GM18499 (cell line): ENCODE data around the gene CLASRP.

Experiments
- ATAC-seq: cut with Tn5 transposase; IDR thresholded peaks from one replicate; pipeline ENCODE4 v1.9.1; 2021; ENCODE audit warnings: moderate number of reproducible peaks; ENCODE audit not compliant: insufficient read depth, unreplicated experiment

Gene CLASRP

GRCh38 chr19:45079063-45079910 lies 40.4 kb downstream of the CLASRP start, which contains the start of gene GEMIN7:
TSS of gene GEMIN7 (plus strand) at chr19:45079260. CDS start at chr19:45090115, 10,855 bp downstream.
- ATAC-seq: no peak

GRCh38 chr19:45079911-45080370 lies 41.1 kb downstream of the CLASRP start:
- no peak for ATAC-seq

- no peak for ATAC-seq
These were observed 43.3 kb downstream of the CLASRP start for GRCh38 chr19:45082170-45082569.

- no peak for ATAC-seq
These were observed 47.6 kb downstream of the CLASRP start for GRCh38 chr19:45086480-45086879.

GRCh38 chr19:45087531-45087930 lies 48.7 kb downstream of the CLASRP start:
- ATAC-seq: no peak

GRCh38 chr19:45090034-45090433 lies 51.2 kb downstream of the CLASRP start:
- no peak for ATAC-seq

GRCh38 chr19:45090606-45091005 lies 51.8 kb downstream of the CLASRP start:
- no peak for ATAC-seq

GRCh38 chr19:45091031-45091923 lies 52.4 kb downstream of the CLASRP start:
- ATAC-seq: no peak

GRCh38 chr19:45092747-45093678 lies 54.2 kb downstream of the CLASRP start, which contains the start of gene PPP1R37:
TSS of gene PPP1R37 (plus strand) at chr19:45093179. CDS start at chr19:45093326, 147 bp downstream.
- no peak for ATAC-seq

GRCh38 chr19:45094137-45094536 lies 55.3 kb downstream of the CLASRP start:
- no peak for ATAC-seq

GRCh38 chr19:45094707-45095106 lies 55.9 kb downstream of the CLASRP start:
- no peak for ATAC-seq

GRCh38 chr19:45095496-45096413 lies 56.9 kb downstream of the CLASRP start:
- ATAC-seq: no peak

- no peak for ATAC-seq
These were observed 57.9 kb downstream of the CLASRP start for GRCh38 chr19:45096700-45097099.

GRCh38 chr19:45097450-45097775 lies 58.6 kb downstream of the CLASRP start:
- no peak for ATAC-seq

- ATAC-seq: no peak
These were observed 59.1 kb downstream of the CLASRP start for GRCh38 chr19:45097776-45098520.

GRCh38 chr19:45098521-45099466 lies 59.9 kb downstream of the CLASRP start:
- ATAC-seq: no peak
